ENCODE results near the gene ENHO. TPM values are rescaled to one million over a fixed set of nuclear protein-coding genes. Genes with fewer than 3 reads are reported as not detected.

ENHO gene
- total RNA-seq, 4 donors from 2014 or later = 1.5 to 1.9 TPM; not detected in 2

DNA sequence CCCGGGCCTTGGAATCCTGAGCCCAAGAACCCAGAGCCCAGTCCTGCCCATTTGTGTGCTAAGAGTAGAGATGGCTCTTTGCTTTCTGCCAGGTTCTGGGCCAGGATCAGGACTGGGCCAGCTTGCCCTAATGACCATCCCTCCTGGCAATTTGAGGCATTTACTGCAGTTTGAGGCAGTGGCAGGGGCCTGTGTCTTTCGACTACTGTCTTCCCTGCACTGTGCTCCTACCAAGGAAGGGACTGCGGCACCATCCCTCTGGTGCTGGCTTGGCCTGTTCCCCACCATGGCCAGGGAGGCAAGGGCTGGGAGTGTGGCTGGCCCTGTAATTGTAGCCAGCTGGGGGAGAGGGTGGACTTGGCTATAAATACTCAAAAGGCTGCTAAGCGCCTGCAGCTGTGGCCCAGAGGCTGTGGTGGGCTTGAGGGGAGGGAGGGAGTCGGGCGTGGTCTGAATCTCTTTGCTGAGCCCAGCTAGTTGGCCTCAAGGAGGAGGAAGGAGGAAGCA is 4.6 kb downstream of the ENHO start:
- TF ChIP-seq, protein P1, sequence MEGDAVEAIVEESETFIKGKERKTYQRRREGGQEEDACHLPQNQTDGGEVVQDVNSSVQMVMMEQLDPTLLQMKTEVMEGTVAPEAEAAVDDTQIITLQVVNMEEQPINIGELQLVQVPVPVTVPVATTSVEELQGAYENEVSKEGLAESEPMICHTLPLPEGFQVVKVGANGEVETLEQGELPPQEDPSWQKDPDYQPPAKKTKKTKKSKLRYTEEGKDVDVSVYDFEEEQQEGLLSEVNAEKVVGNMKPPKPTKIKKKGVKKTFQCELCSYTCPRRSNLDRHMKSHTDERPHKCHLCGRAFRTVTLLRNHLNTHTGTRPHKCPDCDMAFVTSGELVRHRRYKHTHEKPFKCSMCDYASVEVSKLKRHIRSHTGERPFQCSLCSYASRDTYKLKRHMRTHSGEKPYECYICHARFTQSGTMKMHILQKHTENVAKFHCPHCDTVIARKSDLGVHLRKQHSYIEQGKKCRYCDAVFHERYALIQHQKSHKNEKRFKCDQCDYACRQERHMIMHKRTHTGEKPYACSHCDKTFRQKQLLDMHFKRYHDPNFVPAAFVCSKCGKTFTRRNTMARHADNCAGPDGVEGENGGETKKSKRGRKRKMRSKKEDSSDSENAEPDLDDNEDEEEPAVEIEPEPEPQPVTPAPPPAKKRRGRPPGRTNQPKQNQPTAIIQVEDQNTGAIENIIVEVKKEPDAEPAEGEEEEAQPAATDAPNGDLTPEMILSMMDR (IDR thresholded peaks at IDR 0.05; ENCODE audit: low read depth) = no peak

DNA sequence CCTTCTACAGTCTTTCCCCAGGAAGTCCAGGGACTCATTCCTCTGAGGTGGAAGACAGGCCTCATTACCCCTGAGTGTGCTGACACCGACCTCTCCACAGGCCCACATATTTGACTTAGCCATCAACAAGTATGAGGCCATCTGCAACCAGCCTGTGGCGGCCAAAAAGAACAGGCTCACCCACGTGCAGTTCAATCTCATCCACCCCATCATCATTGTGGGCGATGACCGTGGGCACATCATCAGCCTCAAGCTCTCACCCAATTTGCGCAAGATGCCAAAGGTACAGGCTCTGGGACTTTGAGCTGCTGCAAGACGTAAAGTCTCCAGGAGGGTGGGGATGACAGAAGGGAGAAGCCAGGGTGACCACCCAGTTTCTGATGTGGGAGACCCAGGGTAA is 5.6 kb downstream of the ENHO start:
- TF ChIP-seq, protein P1 (IDR thresholded peaks at IDR 0.05; ENCODE audit: low read depth) = no peak

DNA sequence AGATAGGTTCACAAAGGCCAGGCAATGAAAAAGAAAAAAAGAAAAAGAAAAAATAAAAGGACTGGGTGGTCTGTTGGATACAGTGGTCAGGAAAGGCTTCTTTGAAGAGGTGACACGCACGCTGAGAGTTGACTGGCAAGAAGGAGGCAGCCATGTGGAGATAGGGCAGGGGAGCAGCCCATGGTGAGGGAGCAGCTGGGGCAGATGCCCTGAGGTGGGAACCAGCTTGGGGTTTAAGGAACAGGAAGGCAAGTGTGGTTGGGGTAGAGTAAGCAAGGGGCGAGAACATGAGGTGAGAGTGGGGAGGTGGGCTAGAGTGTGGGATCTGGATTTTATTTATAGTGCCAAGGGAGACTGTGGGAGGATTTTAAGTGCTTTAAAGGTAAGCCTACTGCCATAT is 6.8 kb downstream of the ENHO start:
- TF ChIP-seq, protein P1 (IDR thresholded peaks at IDR 0.05; ENCODE audit: low read depth) = no peak

- TF ChIP-seq, protein P1 (IDR thresholded peaks at IDR 0.05; ENCODE audit: low read depth) = no peak
These were observed 8.0 kb downstream of the ENHO start for GRCh38 chr9:34514816-34515215.

GRCh38 chr9:34514401-34514800 is 8.4 kb downstream of the ENHO start:
- TF ChIP-seq, protein P1 (IDR thresholded peaks at IDR 0.05; ENCODE audit: low read depth) = no peak

GRCh38 chr9:34513567-34514214 is 9.1 kb downstream of the ENHO start:
- TF ChIP-seq, protein P1 (IDR thresholded peaks at IDR 0.05; ENCODE audit: low read depth) = no peak

GRCh38 chr9:34512131-34513078 is 10.4 kb downstream of the ENHO start:
- TF ChIP-seq, protein P1 (IDR thresholded peaks at IDR 0.05; ENCODE audit: low read depth) = no peak
